Muscle of arm (tissue), 12 donors: ENCODE measurements around the gene EPAS1. TPM values are rescaled to one million over a fixed set of nuclear protein-coding genes. Genes with fewer than 3 reads are reported as not detected.

Source experiments
- DNase-seq: peaks from one replicate; pipeline ENCODE4 v3.0.0-alpha.2; 2013
- polyA plus RNA-seq, 12 donors: library from polyadenylated mRNA; unstranded; fragments of 120-200 nt; gene quantifications; one replicate each; pipeline ENCODE4 v1.2.1, GENCODE V29; 2013; ENCODE audit not compliant: insufficient read length in 12 of 12

Gene EPAS1
- polyA plus RNA-seq, 12 donors: 34.5 to 65.0 (median 39.2) TPM; not detected in 1

- DNase-seq: no peak
Measured at GRCh38 chr2:46337208-46337994, 40.2 kb downstream of the EPAS1 start.

GRCh38 chr2:46338674-46339073 lies 41.5 kb downstream of the EPAS1 start:
- no peak for DNase-seq

GRCh38 chr2:46339200-46339599 lies 42.0 kb downstream of the EPAS1 start:
- no peak for DNase-seq

GRCh38 chr2:46339676-46340459 lies 42.7 kb downstream of the EPAS1 start:
- DNase-seq: no peak

- DNase-seq: no peak
Measured at GRCh38 chr2:46340740-46341420, 43.7 kb downstream of the EPAS1 start.

- no peak for DNase-seq
Measured at GRCh38 chr2:46342566-46343315, 45.5 kb downstream of the EPAS1 start.

- DNase-seq: no peak
Measured at GRCh38 chr2:46344706-46345105, 47.5 kb downstream of the EPAS1 start.

GRCh38 chr2:46345775-46346174 lies 48.6 kb downstream of the EPAS1 start:
- no peak for DNase-seq

GRCh38 chr2:46346719-46347118 lies 49.5 kb downstream of the EPAS1 start:
- DNase-seq: no peak

GRCh38 chr2:46347648-46348280 lies 50.6 kb downstream of the EPAS1 start:
- DNase-seq: no peak

GRCh38 chr2:46349115-46349547 lies 51.9 kb downstream of the EPAS1 start:
- DNase-seq: no peak

- no peak for DNase-seq
Measured at GRCh38 chr2:46350029-46350689, 53.0 kb downstream of the EPAS1 start.

- DNase-seq: no peak
Measured at GRCh38 chr2:46351098-46351749, 54.0 kb downstream of the EPAS1 start.

GRCh38 chr2:46351750-46352138 lies 54.5 kb downstream of the EPAS1 start:
- no peak for DNase-seq

GRCh38 chr2:46352621-46353020 lies 55.4 kb downstream of the EPAS1 start:
- no peak for DNase-seq

GRCh38 chr2:46353509-46353908 lies 56.3 kb downstream of the EPAS1 start:
- DNase-seq: no peak

- DNase-seq: no peak
Measured at GRCh38 chr2:46355756-46356155, 58.5 kb downstream of the EPAS1 start.

GRCh38 chr2:46356991-46357390 lies 59.8 kb downstream of the EPAS1 start:
- no peak for DNase-seq

- DNase-seq: no peak
Measured at GRCh38 chr2:46358713-46359112, 61.5 kb downstream of the EPAS1 start.

GRCh38 chr2:46360303-46360702 lies 63.1 kb downstream of the EPAS1 start:
- no peak for DNase-seq
